HFF-Myc (cell line): Measurements from ENCODE around the gene HPCAL1.

Experiments used
- DNase-seq: peaks from one replicate; pipeline ENCODE4 v3.0.0-alpha.2; 2011; ENCODE audit warnings: low read depth; ENCODE audit errors: extremely low read depth
- H3K4me3 ChIP-seq: replicated peaks from 2 replicates; pipeline ENCODE4 v1.5.1; 2011; ENCODE audit warnings: low read depth, mild to moderate bottlenecking, control low read depth, low read length
- TF ChIP-seq, protein P1 (sequence below): IDR thresholded peaks from 2 replicates; pipeline ENCODE4 v1.5.1; 2012; ENCODE audit warnings: mild to moderate bottlenecking, low read depth, low read length, control low read depth; ENCODE audit errors: missing control alignments

HPCAL1 gene

DNA sequence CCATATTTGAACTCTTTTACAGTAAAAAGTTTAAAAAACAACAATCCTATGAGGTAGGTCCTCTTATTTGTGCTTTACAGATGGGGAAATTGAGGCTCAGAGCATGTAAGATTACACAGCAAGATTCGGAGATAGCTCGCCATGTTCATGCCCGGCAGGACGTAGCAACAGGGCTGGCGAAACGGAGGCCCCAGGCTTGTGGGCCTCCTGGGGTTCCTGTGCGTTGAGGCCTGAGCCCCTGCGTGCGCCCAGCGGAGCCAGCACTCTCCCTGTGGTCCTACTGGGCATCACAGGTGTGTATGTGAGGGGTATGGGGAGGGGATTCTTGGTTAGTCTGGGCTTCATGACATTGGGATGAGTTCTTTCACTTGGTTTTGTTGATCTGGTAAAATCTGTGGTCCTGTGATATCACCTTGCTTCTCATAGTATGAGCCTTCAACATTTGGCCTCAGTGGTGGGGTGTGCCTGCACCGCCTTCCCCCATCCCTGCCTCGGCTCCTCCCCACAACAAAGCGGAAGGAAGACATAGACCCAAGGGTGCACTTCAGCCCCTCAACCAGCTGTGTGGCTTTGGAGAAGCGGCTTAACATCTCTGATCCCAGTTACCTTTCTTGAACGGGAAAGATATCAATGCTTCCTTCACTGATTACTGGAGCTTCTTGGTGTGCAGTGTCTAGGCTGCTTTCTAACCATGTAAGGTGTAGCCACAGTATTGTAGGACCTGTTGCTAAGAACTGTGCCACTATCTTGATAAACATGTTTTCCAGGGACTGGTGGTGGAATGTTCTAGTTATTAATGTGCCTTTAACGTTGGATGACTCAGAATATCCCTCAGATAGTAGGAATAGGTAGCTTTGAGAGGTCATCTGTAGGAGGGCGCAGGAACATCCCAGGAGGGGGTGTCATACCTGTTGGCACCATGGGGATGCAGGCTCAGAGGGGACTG lies 37.2 kb downstream of the HPCAL1 start:
- no peak overlapping the region for H3K4me3 ChIP-seq
- DNase-seq: no peak
- TF ChIP-seq, protein P1, sequence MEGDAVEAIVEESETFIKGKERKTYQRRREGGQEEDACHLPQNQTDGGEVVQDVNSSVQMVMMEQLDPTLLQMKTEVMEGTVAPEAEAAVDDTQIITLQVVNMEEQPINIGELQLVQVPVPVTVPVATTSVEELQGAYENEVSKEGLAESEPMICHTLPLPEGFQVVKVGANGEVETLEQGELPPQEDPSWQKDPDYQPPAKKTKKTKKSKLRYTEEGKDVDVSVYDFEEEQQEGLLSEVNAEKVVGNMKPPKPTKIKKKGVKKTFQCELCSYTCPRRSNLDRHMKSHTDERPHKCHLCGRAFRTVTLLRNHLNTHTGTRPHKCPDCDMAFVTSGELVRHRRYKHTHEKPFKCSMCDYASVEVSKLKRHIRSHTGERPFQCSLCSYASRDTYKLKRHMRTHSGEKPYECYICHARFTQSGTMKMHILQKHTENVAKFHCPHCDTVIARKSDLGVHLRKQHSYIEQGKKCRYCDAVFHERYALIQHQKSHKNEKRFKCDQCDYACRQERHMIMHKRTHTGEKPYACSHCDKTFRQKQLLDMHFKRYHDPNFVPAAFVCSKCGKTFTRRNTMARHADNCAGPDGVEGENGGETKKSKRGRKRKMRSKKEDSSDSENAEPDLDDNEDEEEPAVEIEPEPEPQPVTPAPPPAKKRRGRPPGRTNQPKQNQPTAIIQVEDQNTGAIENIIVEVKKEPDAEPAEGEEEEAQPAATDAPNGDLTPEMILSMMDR: no peak

DNA sequence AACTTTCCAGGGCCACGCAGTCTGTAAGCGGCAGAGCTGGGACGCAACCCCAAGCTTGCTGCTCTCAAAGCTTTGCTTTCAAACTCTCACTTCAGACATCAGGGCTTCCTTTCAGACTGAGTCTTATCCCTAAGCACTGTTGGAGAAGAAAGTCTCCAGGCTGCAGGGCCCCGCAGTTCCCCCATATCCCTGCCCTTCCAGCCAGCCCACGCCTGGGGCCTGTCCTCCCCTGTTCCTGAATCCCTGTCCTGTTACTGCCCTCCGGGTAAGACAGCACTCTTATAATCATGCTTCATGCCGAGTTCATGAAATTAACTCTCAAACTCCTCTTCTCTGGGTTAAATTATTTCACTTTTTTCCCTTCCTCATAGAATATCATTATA lies 37.9 kb downstream of the HPCAL1 start:
- no peak for DNase-seq
- TF ChIP-seq, protein P1: no peak
- no peak overlapping the region for H3K4me3 ChIP-seq

DNA sequence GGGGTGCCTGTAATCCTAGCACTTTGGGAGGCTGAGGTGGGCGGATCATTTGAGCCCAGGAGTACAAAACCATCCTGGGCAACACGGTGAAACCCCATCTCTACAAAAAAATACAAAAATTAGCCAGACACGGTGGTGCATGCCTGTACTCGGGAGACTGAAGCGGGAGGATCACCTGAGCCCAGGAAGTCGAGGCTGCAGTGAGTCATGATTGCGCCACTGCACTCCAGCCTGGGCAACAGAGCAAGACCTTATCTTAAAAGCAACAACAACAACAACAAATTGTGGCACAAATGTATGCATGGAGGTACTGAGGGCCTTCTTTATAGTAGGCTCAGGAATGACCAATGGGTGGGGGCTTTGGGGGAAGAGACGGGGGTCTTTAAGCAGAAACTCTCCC lies 38.5 kb downstream of the HPCAL1 start:
- H3K4me3 ChIP-seq: no peak overlapping the region
- TF ChIP-seq, protein P1: no peak

DNA sequence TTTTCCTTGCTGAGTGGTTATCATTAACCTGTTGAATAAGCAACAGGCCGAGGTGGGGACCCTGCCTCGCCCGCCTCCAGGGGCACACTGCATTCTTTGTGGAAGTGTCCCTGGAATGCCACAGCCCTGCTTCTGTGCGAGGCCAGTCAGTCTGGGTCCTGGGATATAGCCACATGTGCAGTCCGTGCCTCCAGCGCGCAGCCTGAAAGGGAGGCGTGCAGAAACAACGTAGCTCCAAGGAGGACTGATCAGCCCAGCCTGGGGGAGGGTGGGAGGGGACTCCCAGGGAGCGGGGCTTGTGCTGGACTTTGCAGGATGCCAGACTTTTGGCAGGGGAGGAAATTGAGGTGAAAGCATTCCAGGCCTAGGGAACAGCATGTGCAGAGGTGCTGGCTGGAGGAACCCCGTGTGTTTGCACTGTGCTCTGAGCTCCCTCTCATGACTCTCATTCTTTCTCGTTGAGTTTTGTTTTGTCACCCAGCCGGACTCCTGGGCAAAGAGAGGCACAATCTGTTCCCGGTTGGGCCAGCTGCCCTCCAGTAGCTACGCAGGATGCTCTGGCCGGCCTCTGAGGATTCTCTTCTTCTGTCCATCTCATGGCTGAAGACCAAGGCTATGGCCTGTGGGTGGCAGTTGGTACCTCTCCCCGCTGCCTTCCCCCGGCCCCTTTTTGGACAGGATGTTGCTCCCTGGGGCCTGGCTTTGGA lies 39.7 kb downstream of the HPCAL1 start:
- DNase-seq: no peak
- H3K4me3 ChIP-seq: no peak overlapping the region
- TF ChIP-seq, protein P1: no peak

More for the DNA sequence above, 38.5 kb downstream of the HPCAL1 start:
- no peak for DNase-seq

DNA sequence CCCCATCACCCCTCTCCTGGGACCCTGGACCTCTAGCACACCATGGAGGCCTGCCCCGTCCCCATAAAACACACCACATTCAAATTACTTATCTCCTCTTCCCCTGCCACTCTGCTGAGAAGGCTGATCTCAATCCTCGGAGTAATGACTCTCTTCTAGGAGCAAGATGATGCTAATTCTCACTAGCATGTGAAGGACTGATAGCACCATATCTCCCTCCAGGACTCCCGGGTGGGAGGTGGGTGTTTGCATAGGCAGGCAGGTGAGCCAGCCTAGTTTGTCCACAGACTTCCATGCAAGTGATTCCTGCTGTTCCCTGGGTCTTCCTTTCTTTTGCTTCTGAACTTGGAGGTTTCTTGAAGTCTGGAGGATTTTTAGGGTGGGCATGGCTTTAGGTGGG lies 40.5 kb downstream of the HPCAL1 start:
- no peak for DNase-seq
- TF ChIP-seq, protein P1: no peak
- H3K4me3 ChIP-seq: no peak overlapping the region

DNA sequence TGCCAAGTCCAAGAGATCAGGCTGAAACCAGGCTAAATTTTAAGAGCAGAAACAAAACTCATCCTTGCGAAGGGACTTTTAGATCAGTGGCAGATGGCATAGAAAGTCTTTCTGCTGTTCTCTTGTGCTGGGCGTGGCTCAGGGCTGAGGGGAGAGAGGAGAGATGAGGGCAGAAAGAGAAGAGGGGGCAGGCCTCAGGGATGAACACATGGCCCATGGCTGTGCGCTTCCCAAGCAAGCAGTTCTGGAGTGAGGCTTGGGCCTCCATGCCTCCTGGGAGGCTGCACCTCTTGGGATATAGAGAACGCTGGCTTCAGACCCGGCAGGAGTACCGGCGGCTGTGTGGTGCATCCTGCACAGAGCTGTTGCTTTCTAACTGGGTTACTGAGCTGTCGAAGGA lies 41.0 kb downstream of the HPCAL1 start:
- H3K4me3 ChIP-seq: no peak overlapping the region
- TF ChIP-seq, protein P1: no peak

More for the DNA sequence above, 41.0 kb downstream of the HPCAL1 start:
- DNase-seq: no peak
